Keratinocyte (primary cell): ENCODE measurements around the gene SLC25A42. TPM values are rescaled to one million over a fixed set of nuclear protein-coding genes. Genes with fewer than 3 reads are reported as not detected.

Experiments
- DNase-seq: peaks from one replicate; pipeline ENCODE4 v3.0.0-alpha.2; 2011; ENCODE audit warnings: low read depth, missing footprints, low spot score
- FAIRE-seq: peaks from 2 replicates; lab custom pipeline; 2011; peaks lifted over from hg19 to GRCh38; lab: Jason Lieb, UNC
- H2AFZ ChIP-seq: 2 replicates; pipeline ENCODE4 v1.6.0; 2012; ENCODE audit warnings: low read length, control low read depth, inconsistent platforms; ENCODE audit not compliant: control insufficient read depth
- H3K27ac ChIP-seq: 2 replicates; pipeline ENCODE4 v1.5.1; 2011; ENCODE audit warnings: low read length; ENCODE audit not compliant: control insufficient read depth, insufficient read depth
- H3K27me3 ChIP-seq: 3 replicates; pipeline ENCODE4 v1.6.0; 2011; ENCODE audit warnings: low read length; ENCODE audit not compliant: control insufficient read depth, insufficient read depth; ENCODE audit errors: extremely low read depth
- H3K36me3 ChIP-seq, 2 experiments: 2 replicates in 1 of 2; 3 replicates in 1 of 2; pipeline ENCODE4 v1.5.1; 2011; ENCODE audit warnings: low read length in 2 of 2, mild to moderate bottlenecking in 1 of 2; ENCODE audit not compliant: control insufficient read depth in 2 of 2, insufficient read depth in 2 of 2; ENCODE audit errors: extremely low read depth in 1 of 2
- H3K4me1 ChIP-seq: 3 replicates; pipeline ENCODE4 v1.5.1; 2011; ENCODE audit warnings: low read length; ENCODE audit not compliant: control insufficient read depth, insufficient read depth; ENCODE audit errors: extremely low read depth
- H3K4me2 ChIP-seq: 3 replicates; pipeline ENCODE4 v1.6.0; 2011; ENCODE audit warnings: low read depth, low read length; ENCODE audit not compliant: control insufficient read depth, insufficient read depth; ENCODE audit errors: extremely low read depth
- H3K4me3 ChIP-seq, 3 experiments: fragments of 200-600 bp in 1 of 3; sonication (generic) in 1 of 3; 2 replicates in 2 of 3; 3 replicates in 1 of 3; pipeline ENCODE4 v1.5.1; 2011 to 2016; ENCODE audit warnings: low read length in 3 of 3, mild to moderate bottlenecking in 3 of 3, control low read depth in 2 of 3, inconsistent platforms in 1 of 3, low read depth in 1 of 3, mixed read lengths in 1 of 3, mixed run types in 1 of 3, moderate library complexity in 1 of 3; ENCODE audit not compliant: control insufficient read depth in 2 of 3, insufficient read depth in 2 of 3; ENCODE audit errors: extremely low read depth in 1 of 3
- H3K79me2 ChIP-seq: 2 replicates; pipeline ENCODE4 v1.6.0; 2012; ENCODE audit warnings: low read length; ENCODE audit not compliant: control insufficient read depth, insufficient read depth
- H3K9ac ChIP-seq: 3 replicates; pipeline ENCODE4 v1.6.0; 2011; ENCODE audit warnings: low read length; ENCODE audit not compliant: control insufficient read depth, insufficient read depth; ENCODE audit errors: extremely low read depth
- H3K9me1 ChIP-seq: 3 replicates; pipeline ENCODE4 v1.6.0; 2011; ENCODE audit warnings: low read length; ENCODE audit not compliant: control insufficient read depth, insufficient read depth; ENCODE audit errors: extremely low read depth
- H3K9me3 ChIP-seq: 2 replicates; pipeline ENCODE4 v1.5.1; 2012; ENCODE audit warnings: low read depth, low read length; ENCODE audit not compliant: control insufficient read depth
- H4K20me1 ChIP-seq: 3 replicates; pipeline ENCODE4 v1.6.0; 2011; ENCODE audit warnings: low read length; ENCODE audit not compliant: control insufficient read depth, insufficient read depth; ENCODE audit errors: extremely low read depth
- EZH2 ChIP-seq: IDR thresholded peaks from one replicate; pipeline ENCODE4 v1.6.1; 2012; ENCODE audit warnings: inconsistent platforms, mild to moderate bottlenecking, low read length, moderate library complexity
- dilution Hi-C: fragments of 300-500 bp; cut with MboI; formaldehyde crosslinking; loops from one replicate; pipeline ENCODE4 v1.7.0; 2020; ENCODE audit warnings: low sequenced_read_pairs; ENCODE audit not compliant: extremely low pct_ligation_motif_present
- polyA plus RNA-seq, 5 experiments: library from polyadenylated mRNA; depleted of rRNA in 3 of 5; stranded (reverse) in 3 of 5; stranded (forward) in 1 of 5; unstranded in 1 of 5; fragments of >200 nt; gene quantifications; 1 replicate in 1 of 5; 2 replicates in 3 of 5; 3 replicates in 1 of 5; pipeline versions ENCODE4 v1.2.1 to v1.2.3, GENCODE V29; 2011 to 2012; ENCODE audit warnings: missing spikeins in 2 of 5, low read depth in 1 of 5, low replicate concordance in 1 of 5
- TF ChIP-seq, protein P1 (sequence below), 3 experiments: IDR thresholded peaks in 1 of 3; conservative IDR thresholded peaks in 1 of 3; optimal IDR thresholded peaks in 1 of 3; 2 replicates in 2 of 3; 3 replicates in 1 of 3; pipeline versions ENCODE3 to v1.5.1; 2011; ENCODE audit warnings: low read length in 3 of 3, mild to moderate bottlenecking in 3 of 3, moderate library complexity in 2 of 3, control low read depth in 1 of 3, inconsistent platforms in 1 of 3; ENCODE audit not compliant: insufficient read depth in 2 of 3; ENCODE audit errors: extremely low read depth in 1 of 3

Gene SLC25A42
- polyA plus RNA-seq, 1 donor (not counting 4 experiments of a cell fraction or from before 2014, with no cell fraction given) = 1.2 TPM

DNA sequence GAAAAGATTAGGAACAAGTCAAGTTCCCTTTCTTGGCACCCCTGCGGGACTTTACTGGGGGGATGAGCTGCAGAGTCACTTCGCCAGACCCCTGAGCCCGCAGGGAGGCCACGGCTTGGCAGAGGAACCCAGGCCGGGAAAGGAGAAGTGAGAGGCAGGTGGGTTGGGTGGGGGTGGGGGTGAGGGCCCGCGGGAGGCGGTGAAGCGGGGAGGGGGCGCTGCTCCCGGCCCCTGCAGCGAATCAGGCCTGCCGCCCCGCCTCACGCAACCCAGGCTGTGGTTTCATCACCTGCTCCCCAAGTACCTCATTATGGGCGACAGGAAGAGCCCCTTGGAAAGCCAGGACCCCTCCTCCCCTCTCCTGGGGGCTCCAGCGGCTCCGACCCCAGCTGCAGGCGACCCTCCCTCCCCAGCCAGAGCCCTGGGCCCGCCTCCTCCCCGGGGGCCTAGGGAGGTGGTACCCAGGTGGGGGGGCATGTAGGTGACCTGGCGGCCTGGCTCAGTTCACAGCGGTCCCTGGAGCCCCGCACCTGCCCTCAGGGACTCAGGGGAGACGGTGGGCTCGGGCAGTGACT is 96.8 kb downstream of the SLC25A42 start:
- Histone ChIP-seq H3K9me3 (no peaks in the 10 kb centered on the region), H3K79me2 (no peaks in the 10 kb centered on the region), H3K9me1 (no peaks in the 10 kb centered on the region), H3K27me3 (no peaks in the 10 kb centered on the region), H3K36me3 (no peaks in the 10 kb centered on the region), H3K9ac (no peak overlapping the region), H2AFZ (no peak overlapping the region), H3K27ac (no peak overlapping the region), H3K4me2 (no peak overlapping the region), H3K4me3 (no peak overlapping the region), H3K4me1 (no peaks in the 10 kb centered on the region), H4K20me1 (no peaks in the 10 kb centered on the region)
- dilution Hi-C loops = no loop called here
- no peak for DNase-seq
- FAIRE-seq = no peak
- TF ChIP-seq, protein P1, sequence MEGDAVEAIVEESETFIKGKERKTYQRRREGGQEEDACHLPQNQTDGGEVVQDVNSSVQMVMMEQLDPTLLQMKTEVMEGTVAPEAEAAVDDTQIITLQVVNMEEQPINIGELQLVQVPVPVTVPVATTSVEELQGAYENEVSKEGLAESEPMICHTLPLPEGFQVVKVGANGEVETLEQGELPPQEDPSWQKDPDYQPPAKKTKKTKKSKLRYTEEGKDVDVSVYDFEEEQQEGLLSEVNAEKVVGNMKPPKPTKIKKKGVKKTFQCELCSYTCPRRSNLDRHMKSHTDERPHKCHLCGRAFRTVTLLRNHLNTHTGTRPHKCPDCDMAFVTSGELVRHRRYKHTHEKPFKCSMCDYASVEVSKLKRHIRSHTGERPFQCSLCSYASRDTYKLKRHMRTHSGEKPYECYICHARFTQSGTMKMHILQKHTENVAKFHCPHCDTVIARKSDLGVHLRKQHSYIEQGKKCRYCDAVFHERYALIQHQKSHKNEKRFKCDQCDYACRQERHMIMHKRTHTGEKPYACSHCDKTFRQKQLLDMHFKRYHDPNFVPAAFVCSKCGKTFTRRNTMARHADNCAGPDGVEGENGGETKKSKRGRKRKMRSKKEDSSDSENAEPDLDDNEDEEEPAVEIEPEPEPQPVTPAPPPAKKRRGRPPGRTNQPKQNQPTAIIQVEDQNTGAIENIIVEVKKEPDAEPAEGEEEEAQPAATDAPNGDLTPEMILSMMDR (optimal IDR thresholded peaks at IDR 0.05 in 1 of 3, IDR thresholded peaks at IDR 0.05 in 1 of 3, conservative IDR thresholded peaks at IDR 0.05 in 1 of 3; ENCODE audit: extremely low read depth in 1 of 3, insufficient read depth in 2 of 3, low read length in 3 of 3) = no peak
- no peak for TF ChIP-seq EZH2

DNA sequence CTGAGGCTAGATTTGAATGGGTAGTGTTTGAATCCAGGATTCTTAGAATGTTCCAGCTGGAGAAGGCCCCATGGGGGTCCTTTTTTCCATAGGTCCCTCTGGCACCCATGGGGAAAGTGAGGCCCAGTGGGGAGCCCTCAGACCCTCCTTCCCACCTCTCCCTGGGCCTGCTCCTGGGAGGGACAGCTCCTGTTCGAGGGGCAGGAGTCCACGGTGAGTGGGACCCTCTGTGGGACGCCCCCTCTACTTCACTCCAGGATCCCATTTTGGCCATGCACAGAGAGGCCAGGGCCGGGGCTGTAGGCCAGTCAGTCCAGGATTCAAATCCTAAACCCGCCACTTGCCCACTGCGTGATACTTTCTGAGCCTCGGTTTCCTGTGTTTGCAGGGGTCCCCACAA is 98.7 kb downstream of the SLC25A42 start:
- H3K4me3 ChIP-seq = no peak overlapping the region
- H3K9me3 ChIP-seq = no peaks in the 10 kb centered on the region
- no peaks in the 10 kb centered on the region for H3K27me3 ChIP-seq
- H2AFZ ChIP-seq = no peak overlapping the region
- DNase-seq (no peak), FAIRE-seq (no peak)
- no peaks in the 10 kb centered on the region for H3K4me1 ChIP-seq
- no peaks in the 10 kb centered on the region for H3K79me2 ChIP-seq
- no peaks in the 10 kb centered on the region for H3K36me3 ChIP-seq
- H4K20me1 ChIP-seq = no peaks in the 10 kb centered on the region
- dilution Hi-C loops = no loop called here
- H3K9me1 ChIP-seq = no peaks in the 10 kb centered on the region
- H3K9ac ChIP-seq = no peak overlapping the region
- no peak for TF ChIP-seq EZH2
- TF ChIP-seq, protein P1 (optimal IDR thresholded peaks at IDR 0.05 in 1 of 3, IDR thresholded peaks at IDR 0.05 in 1 of 3, conservative IDR thresholded peaks at IDR 0.05 in 1 of 3; ENCODE audit: extremely low read depth in 1 of 3, insufficient read depth in 2 of 3, low read length in 3 of 3) = no peak
- H3K27ac ChIP-seq = no peak overlapping the region
- H3K4me2 ChIP-seq = no peak overlapping the region

Other genes starting within 250 kb of the SLC25A42 start
- 22.5 to 48.5 TPM (median 33.7 TPM) in 3 replicates for gene UPF1, start 232.0 kb upstream of the SLC25A42 start, polyA plus RNA-seq
- 0.09 to 0.23 TPM (median 0.14 TPM) in 3 replicates for gene CERS1, start 167.8 kb upstream of the SLC25A42 start, polyA plus RNA-seq
- 109 to 198 TPM (median 137 TPM) in 3 replicates for gene COPE, start 144.6 kb upstream of the SLC25A42 start, polyA plus RNA-seq
- 33.1 to 59.4 TPM (median 39.2 TPM) in 3 replicates for gene DDX49, start 144.3 kb upstream of the SLC25A42 start, polyA plus RNA-seq
- gene HOMER3, start 122.8 kb upstream of the SLC25A42 start, polyA plus RNA-seq = 97.2 to 188 TPM (median 119 TPM) in 3 replicates
- gene SUGP2, start 30.5 kb upstream of the SLC25A42 start, polyA plus RNA-seq = 39.6 to 57.9 TPM (median 51.2 TPM) in 3 replicates
- gene ARMC6, start 30.4 kb upstream of the SLC25A42 start, polyA plus RNA-seq = 23.8 to 32.7 TPM (median 30.7 TPM) in 3 replicates
- 18.0 to 35.1 TPM (median 25.0 TPM) in 3 replicates for gene TMEM161A, start 74.5 kb downstream of the SLC25A42 start, polyA plus RNA-seq
- 0.05 to 0.17 TPM (median 0.11 TPM) in 3 replicates for gene MEF2B, start 106.3 kb downstream of the SLC25A42 start, polyA plus RNA-seq
- 16.3 to 19.6 TPM (median 18.1 TPM) in 3 replicates for gene BORCS8, start 128.2 kb downstream of the SLC25A42 start, polyA plus RNA-seq
- 49.0 to 70.8 TPM (median 51.3 TPM) in 3 replicates for gene RFXANK, start 128.3 kb downstream of the SLC25A42 start, polyA plus RNA-seq
- 9.7 to 14.4 TPM (median 12.3 TPM) in 3 replicates for gene NR2C2AP, start 139.4 kb downstream of the SLC25A42 start, polyA plus RNA-seq
- not detected in 3 replicates for gene NCAN, start 148.0 kb downstream of the SLC25A42 start, polyA plus RNA-seq
- not detected in 3 replicates for gene TM6SF2, start 209.3 kb downstream of the SLC25A42 start, polyA plus RNA-seq